22Rv1 (cell line): Measurements from ENCODE around the gene WWOX.
"Not testable (repeated sequence)": the region's sequence is repeated elsewhere in the genome, so short reads cannot be mapped to it uniquely, and the experiment has no call there.

ENCODE experiments used
- H3K27ac ChIP-seq: fragments of 450-650 bp; 2 replicates; pipeline ENCODE4 v1.5.1; 2017
- CTCF ChIP-seq: fragments of 450-650 bp; IDR thresholded peaks from 2 replicates; pipeline ENCODE4 v1.5.1; 2017; ENCODE audit warnings: mild to moderate bottlenecking
- ZFX ChIP-seq: fragments of 450-650 bp; IDR thresholded peaks from 2 replicates; pipeline ENCODE4 v1.6.1; 2017; ENCODE audit warnings: antibody characterized with exemption, borderline replicate concordance

Gene WWOX

DNA sequence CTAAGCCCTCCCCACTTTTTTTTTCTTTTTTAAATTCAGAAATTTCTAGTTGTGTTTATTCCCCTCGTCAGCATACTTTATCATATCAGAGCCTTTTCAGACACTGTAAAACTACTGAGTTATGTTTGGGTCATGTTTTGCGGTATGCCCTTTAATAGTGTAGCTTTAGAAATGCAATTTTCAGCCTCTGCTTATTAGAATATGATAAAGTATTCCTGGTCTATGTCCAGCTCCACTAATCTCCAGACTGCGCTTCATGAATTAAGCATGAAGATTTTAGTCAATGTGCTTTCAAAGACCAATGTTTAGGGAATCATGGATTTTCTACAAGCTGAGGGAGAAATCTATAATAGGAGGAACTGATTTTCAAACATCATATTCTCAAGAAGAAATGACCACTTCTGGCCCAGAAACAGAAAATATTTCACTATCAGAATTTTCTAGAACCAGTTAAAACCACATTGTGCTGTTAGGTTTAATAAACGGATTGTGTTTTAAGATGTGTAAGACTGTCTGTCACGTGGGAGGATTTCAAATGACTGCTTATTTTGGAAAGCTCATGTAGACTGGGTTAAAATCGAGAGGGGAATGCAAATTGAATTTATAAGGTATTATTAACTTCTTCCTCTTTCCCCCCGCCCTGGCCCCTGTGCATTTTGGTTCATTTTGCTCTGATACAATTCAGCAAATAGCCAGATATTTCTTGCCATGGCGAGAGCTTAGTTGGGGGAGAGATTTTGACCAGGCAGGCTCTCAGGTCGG is 498.5 kb downstream of the WWOX start:
- H3K27ac ChIP-seq: no peak overlapping the region
- no peak for TF ChIP-seq CTCF
- TF ChIP-seq ZFX: no peak

- TF ChIP-seq CTCF: no peak
- TF ChIP-seq ZFX: no peak
- no peak overlapping the region for H3K27ac ChIP-seq
These were observed 499.8 kb downstream of the WWOX start for GRCh38 chr16:78599271-78599670.

GRCh38 chr16:78604423-78605062 is 505.1 kb downstream of the WWOX start:
- H3K27ac ChIP-seq: not testable (repeated sequence)

DNA sequence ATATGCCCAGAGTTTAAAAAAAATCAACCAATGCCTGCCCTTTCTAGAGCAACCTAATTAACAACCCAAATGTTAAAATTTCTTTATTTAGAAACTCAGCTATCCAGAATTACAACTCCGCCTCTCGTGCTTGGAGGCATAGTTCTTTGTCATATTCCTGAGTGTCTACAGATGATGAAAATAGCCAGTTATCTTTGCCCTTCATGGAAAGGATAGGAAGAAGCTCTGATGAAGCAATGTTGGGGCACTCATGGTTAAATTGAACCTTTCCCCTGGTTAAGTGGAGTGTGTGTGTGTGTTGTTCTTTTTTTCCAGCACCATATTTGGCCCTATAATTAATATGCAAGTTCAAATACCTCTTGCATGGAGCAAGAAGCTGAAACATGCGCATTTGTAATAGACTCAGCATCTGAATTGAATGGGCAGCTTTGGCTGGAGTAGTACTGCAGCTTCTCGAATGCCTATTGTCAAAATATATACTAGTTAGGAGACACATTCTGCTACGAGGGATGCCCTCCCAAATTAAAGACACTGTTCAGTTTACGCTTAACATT is 506.2 kb downstream of the WWOX start:
- TF ChIP-seq ZFX: no peak
- H3K27ac ChIP-seq: no peak overlapping the region

DNA sequence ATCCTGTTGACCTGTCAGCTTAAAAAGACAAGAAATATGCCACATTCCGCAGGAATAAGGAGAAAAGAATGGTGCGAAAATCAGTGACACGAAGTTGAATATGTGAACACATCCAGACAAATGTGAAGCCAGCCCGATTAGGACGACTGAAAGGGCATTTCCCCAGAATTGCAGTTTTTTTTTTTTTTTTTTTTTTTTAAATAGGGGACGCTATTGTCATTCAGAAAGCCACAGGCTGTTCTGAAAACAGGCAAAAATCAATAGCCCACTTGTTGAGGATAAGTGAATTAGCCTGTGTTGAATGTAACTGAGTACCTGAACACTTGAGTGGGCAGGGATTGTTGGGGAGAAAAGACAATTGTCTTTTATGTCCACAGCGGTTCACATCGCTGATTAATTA is 507.1 kb downstream of the WWOX start:
- TF ChIP-seq ZFX: no peak
- TF ChIP-seq CTCF: no peak
- no peak overlapping the region for H3K27ac ChIP-seq

DNA sequence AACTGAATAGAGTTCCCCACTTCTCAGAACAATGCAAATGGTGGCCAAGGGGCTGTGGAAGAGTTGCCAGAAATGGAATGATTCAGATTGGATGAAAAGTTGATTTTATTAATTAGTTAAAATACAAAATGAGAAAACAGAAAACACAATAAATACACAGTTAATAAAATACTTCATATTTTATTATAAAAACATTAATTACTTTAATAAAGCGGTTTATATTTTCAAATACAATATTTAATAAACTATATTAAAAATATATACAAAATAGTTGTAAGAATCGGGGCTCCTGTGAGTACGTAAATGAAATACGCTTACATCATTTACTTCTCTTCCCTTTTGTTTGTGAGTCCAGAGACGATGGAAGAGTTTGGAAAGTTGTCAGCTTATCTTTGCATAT is 507.6 kb downstream of the WWOX start:
- TF ChIP-seq CTCF: no peak
- TF ChIP-seq ZFX: no peak
- H3K27ac ChIP-seq: no peak overlapping the region

GRCh38 chr16:78607465-78607864 is 508.0 kb downstream of the WWOX start:
- no peak for TF ChIP-seq CTCF
- TF ChIP-seq ZFX: no peak
- no peak overlapping the region for H3K27ac ChIP-seq

GRCh38 chr16:78608305-78608776 is 508.9 kb downstream of the WWOX start:
- TF ChIP-seq CTCF: no peak
- TF ChIP-seq ZFX: no peak

More at GRCh38 chr16:78608305-78608776, 508.9 kb downstream of the WWOX start:
- H3K27ac ChIP-seq: no peak overlapping the region
